HG02884 (cell line): ENCODE measurements around the gene OLIG1.

Experiments used
- ATAC-seq: cut with Tn5 transposase; IDR thresholded peaks from one replicate; pipeline ENCODE4 v1.9.1; 2021; ENCODE audit warnings: mild to moderate bottlenecking, moderate library complexity; ENCODE audit not compliant: unreplicated experiment

OLIG1 gene

DNA sequence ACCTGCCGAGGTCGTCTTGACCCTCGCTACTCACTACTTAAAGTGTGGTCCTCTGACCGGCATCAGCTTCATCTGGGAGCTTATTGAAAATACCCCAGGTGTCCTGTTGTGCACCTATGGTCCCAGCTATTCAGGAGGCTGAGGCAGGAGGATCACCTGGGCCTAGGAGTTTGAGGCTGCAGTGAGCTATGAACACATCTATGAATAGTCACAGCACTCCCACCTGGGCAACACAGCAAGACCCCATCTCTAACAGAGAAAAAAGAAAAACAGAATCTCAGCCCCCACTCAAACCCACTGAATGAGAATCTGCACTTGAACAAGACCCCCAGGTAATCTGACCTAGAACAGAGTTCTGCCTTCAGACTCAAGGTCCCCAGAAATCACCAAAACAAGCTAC is 8.7 kb upstream of the OLIG1 start:
- ATAC-seq = no peak

DNA sequence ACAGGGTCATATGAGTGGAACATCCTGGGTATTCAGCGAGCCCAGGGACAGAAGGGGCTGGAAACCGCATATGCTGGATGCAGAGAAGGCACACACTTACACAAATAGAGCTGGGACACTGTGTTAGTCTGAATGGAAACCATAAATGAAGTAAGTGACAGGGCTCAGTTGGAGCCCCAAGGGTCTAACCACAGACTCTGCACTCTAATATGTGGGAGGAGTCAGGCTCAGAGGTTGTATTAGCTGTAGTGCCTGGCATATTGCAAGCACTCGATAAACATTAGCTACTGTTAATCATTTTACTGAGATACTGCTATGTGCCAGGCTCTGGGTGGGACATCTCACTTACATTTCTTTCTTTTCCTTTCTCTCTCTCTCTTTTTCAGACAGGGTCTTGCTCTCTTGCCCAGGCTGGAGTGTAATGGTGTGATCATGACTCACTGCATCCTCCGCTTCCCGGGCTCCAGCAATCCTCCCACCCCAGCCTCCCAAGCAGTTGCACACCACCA is 6.5 kb upstream of the OLIG1 start:
- no peak for ATAC-seq

DNA sequence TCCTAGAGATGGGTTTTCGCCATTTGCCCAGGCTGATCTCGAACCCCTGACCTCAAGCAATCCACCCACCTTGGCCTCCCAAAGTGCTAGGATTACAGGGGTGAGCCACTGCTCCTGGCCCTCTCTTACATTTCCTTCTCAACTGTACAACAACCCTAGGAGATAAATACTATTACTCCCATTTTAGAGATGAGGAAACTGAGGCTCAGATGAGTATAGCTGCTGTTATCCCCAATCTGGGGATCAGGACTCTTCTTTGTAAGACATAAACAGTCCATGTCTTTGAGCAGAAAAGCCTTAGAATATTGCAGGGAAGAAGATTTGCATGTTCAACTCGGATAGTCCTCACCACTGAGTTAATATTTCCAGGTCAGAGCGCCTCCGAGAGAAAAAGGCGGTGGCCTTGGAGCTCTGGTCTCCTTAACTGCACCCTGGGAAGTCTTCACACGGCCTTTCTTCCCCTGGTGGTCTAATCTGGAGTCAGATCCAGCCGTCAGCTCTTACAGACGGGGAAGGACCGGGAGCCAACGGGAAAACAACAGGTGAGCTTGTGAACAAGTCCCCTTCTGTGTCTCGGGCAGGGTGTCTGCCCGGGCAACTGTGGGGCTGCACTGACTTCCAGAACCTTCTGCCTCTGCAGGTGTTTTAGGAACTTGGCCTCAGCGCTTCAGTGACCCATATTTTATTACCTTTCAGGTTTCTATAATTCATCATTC is 5.9 kb upstream of the OLIG1 start:
- no peak for ATAC-seq

DNA sequence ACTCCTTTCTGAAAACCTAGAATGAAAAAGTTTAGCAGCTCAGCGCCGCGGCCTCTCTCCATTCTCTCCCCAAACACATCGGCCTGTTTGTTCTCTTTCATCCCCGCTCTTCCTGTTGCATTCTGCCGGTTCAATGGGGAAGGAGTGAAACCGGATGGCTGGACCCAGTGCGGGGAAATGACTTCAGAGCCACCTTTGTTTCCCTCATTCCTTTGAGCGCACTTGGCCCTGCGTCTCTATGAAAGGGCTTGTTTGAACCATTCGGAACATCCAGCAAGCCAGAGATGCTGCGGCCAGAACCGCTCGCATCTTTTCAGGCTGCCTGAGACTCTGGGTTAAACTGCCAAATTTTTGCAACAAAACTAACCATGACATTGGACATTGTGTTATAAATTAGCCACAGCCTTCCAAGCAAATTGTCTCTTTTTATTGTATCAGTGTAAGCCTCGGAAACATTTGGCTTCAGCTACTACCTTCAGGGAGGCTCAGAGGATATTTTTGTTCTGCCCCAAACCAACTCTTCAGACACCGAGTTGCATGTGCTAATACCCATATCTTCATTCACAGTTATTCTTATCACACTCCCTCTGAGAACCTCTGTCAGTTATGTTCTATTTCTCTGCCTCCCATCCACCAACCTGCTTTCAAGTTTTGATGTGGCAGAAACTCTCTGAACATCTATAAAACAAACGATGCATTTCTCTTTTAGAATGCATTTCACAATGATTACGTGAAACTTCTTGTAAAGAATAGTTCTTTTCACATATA is 5.1 kb upstream of the OLIG1 start:
- ATAC-seq = no peak

DNA sequence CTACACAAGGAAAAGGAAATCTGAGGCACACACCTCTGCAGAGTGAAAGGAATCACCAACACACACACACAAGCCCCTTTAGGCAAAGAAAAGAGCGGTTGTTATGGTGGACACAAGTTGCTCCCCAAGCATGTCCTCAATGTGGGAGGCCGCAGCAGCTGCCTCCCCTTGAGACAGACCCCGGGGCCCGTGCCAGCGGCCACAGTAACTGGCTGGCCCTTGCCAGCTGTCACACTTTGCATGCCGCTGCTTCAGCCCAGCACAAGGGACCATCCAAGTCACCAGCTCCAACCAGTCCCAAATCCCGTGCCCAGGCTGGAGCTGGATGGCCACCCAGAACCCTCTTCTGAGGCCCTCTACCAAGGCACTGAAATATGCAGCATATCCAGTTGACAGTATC is 2.9 kb upstream of the OLIG1 start:
- ATAC-seq = no peak

DNA sequence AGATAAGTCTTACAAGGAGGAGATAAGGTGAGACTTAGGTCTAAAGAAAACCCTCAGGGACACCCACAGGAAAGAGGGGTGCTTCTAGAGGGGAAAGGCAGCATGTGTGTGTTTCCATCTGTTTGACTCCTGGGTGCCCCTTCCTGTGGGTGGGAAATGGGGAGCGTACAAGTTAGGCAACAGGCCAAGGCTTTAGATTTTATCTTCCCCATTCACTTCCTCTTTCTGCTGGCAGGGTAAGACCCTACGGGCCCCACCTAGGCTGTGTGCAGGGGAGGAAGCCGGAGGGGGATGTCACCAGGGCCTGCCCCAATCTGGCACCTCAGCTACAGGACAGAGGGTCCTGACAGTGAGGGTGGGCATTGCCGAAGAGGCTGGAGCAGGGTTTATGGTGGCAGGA is 2.5 kb upstream of the OLIG1 start:
- no peak for ATAC-seq

DNA sequence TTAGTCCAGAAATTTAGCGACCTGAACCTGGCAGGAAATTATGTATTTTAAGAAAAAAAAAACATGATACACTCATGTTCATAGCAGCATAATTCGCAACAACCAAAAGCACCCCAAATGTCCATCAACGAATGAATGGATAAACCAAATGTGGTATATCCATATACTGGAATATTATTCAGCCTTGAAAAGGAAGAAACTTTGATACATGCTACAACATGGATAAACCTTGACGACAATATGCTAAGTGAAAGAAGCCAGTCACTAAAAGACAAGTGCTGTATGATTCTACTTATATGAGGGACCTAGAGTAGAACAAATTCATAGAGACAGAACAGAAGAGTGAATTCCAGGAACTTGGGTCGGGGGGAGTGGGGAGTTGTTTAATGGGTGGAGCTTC is 698 bp upstream of the OLIG1 start:
- no peak for ATAC-seq

DNA sequence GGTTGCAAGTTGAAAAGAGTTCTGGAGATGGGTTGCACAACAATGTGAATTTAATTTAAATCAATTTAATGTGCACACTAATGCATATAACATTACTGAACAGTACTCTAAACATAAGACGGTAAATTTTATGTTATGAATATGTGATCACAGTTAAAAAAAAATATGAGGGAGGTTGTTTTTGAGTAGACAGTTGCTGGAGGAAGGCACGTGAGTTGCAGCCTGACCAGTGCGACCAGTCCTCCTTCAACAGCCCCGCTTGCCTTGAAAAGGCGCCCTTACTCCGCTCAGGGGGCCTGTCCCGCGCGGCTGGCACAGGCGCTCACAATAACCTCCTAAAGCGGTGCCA is 322 bp upstream of the OLIG1 start:
- ATAC-seq = no peak

DNA sequence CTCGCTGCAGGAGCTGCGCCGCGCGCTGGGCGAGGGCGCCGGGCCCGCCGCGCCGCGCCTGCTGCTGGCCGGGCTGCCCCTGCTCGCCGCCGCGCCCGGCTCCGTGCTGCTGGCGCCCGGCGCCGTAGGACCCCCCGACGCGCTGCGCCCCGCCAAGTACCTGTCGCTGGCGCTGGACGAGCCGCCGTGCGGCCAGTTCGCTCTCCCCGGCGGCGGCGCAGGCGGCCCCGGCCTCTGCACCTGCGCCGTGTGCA is 730 bp downstream of the OLIG1 start:
- ATAC-seq = no peak

DNA sequence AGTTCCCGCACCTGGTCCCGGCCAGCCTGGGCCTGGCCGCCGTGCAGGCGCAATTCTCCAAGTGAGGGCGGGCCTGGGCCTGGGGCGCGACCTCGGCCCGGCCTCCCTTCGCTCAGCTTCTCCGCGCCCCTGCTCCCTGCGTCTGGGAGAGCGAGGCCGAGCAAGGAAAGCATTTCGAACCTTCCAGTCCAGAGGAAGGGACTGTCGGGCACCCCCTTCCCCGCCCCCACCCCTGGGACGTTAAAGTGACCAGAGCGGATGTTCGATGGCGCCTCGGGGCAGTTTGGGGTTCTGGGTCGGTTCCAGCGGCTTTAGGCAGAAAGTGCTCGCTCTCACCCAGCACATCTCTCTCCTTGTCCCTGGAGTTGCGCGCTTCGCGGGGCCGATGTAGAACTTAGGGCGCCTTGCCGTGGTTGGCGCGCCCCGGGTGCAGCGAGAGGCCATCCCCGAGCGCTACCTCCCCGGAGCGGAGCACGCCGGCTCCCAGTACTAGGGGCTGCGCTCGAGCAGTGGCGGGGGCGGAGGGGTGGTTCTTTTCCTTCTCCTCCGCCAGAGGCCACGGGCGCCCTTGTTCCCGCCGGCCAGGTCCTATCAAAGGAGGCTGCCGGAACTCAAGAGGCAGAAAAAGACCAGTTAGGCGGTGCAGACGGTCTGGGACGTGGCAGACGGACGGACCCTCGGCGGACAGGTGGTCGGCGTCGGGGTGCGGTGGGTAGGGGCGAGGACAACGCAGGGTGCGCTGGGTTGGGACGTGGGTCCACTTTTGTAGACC is 1.2 kb downstream of the OLIG1 start:
- ATAC-seq = no peak

DNA sequence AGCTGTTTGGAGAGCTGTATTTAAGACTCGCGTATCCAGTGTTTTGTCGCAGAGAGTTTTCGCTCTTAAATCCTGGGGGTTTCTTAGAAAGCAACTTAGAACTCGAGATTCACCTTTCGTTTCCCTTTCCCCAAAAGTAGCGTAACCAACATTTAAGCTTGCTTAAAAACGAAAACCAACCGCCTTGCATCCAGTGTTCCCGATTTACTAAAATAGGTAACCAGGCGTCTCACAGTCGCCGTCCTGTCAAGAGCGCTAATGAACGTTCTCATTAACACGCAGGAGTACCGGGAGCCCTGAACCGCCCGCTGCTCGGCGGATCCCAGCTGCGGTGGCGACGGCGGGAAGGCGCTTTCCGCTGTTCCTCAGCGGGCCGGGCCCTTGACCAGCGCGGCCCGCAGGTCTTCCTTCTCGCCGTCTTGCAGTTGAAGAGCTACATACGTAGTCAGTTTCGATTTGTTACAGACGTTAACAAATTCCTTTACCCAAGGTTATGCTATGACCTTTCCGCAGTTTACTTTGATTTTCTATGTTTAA is 1.9 kb downstream of the OLIG1 start:
- ATAC-seq = no peak

DNA sequence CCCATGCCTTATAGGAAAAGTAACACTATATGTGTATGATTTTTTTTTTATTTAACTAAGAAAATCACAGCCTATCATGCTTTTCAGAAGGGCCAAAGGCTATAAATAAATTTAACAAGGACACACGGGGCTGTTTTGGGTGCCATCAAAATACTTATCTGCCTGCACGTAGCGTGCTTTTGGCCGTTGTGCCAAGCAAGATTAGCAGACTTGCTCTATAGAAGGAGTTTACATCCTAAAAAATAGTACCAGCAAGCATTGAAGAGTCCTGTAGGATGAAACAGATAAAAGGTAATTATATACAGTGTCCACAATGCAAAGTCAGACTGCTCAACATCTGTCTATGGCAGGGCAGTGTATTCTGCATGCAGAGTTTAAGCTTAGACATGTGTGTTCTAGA is 3.7 kb downstream of the OLIG1 start:
- ATAC-seq = no peak

DNA sequence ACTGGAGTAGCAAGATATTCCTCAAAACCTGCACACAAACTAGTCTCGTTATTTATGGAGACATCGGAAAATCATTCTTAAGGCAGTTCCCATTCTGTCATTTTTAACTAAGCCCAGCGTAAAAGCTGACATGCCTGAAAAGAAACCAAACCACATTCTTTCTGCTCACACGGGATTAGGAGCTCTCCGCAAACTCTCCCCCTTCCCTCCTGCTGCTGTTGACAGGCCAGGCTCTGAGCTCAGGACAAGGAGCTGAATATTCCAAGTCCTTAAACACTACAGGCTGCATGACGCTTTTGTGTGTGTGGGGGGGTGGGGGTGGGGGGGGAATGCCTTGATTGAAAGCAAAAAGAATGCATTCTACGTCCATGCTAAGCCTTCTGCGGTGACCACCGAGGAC is 5.2 kb downstream of the OLIG1 start:
- no peak for ATAC-seq

DNA sequence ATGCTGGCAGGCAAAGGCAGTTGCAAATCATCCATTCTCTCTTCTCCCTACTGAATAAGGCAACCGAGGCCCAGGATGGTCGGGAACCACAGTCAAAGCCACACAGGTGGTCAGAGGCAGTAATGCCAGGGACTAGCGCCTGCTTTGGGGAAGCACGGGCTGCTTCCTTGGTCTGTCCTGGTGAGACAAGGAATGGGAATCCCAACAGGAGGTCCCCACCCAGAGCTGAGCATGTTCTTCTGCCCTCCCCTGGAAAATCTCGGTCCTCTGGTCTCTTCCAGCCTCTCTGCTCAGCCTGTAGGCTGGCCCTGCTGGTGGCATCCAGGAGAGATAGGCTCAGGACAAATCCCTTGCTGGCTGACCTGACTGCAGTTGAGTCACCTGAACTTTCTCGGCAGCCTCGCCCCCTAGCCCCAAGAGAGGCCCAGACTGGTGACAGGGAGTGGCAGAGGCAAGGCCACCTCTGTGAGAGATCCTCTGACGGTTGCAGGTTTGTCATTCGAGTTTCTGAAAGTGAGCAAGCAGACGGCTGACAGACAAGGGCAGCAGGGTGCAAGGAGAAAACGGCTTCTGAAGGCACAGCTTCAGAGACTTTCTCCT is 5.8 kb downstream of the OLIG1 start:
- no peak for ATAC-seq

DNA sequence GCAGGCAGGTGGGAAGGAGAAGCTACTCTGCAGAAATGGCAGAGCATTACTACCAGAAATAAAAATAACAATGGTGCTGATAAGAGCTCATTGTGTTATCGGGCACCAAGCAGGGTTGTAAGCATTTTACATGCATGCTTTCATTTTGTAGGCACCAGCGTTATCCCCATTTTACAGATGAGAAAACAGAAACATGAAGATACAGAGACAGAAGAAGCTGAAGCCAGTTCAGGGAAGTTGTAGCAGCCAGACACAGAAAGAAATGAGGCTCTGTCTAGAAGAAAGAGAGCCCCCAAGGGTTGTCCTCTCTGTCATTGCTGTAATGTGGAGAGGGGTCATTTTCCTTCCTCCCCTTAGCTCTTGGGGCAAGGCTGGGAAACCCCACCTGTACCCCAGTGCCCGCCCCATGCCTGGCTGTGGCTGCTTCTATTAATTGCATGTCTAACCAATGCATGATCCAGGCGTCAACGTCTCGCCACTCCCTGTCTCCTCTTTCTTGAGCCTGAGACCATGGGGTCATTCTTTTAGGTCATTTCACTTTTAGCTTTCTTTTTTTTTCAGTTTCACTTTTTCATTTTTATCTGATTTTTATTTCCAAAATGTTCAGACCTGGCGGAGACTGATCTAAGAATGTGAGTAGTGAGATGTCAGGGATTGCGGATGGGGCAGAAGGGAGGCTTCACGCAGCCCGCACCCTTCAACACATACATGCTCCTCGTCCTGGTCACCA is 6.8 kb downstream of the OLIG1 start:
- no peak for ATAC-seq

DNA sequence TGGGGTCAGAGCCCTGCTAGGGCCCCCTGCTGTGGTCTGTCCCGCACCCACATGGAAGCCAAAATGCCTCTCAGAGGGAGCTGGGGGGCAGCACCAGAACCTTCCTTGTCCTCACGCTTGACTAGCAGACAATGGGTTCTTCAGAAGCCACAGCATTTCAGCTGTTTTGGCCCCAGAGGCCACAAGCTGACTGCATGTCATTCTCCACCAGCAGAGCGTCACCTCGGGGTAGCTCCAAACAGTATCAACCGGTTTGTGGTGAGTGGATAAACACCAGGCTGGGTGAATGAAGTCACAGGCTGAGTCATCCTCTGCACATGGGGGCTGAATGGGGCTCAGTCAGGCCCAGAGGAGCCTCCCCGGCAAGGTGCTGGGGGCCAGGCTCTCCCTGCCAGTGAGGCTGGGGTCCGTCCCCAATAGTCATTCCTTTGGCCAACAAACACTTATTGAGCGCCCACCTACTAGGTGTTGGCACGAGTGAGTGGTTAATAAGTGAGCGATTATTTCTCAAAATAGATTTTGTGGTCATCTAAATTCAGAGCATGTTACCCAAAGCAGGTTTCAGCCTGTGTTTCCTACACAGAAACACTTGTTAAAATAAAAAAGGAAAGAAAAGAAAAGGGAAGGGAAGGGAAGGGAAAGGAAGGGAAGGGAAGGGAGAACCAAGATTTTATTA is 9.1 kb downstream of the OLIG1 start:
- ATAC-seq = peak; percentile 99

DNA sequence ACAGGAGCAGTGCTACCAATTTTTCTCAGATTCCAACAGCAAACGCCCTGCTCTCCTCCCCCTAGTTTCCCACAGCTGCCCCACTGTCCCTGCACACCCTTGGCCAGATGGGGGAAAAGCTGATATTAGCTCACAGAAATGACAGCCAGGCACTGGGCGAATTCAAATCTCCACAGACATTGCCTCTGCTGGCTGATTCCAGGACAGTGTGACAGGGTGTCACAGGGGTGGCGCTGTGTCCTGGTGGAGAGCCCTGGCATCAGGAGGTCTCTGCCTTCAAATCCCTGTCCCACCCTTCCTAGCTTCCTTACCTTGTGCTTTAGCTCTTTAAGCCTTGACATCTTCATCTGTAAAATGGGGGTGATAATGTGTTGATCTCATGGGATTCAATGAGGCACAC is 10.4 kb downstream of the OLIG1 start:
- no peak for ATAC-seq

DNA sequence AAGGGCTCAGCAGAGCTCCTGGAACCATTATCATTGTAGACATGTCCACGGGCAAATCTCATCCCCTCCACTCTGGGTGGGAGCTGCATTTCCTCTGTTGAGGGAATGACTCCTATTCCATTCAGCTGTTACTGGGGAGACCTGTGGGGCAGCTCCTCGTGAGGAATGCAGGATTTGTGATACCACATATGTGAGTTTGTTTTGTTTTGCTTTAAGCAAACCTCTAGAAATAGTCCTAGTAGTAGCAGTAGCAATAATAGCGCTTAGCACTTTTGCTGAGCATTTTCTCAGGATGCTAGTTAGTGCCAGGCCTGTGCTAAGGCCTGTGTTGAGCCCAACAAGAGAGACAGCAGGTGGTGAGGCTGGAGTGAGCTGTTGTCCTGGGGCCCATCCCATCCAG is 10.8 kb downstream of the OLIG1 start:
- ATAC-seq = no peak

DNA sequence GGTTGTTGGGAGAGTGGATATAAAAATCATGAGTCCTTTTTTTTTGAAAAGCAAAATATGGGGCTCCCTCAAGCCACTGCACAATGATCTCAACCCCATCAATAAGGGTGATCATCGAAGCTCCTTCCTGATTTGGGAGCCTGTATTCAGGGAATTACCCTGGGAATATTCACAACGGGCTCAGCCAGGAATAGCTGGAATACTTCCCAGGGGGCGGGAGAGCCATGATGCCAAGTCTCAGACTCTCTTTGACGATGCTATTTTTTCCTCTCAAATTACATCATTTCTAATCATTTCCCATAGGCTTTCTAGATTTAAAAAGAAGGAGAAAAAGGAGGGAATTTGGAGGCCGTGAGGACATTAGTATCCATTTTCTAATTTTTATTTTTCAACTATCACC is 18.4 kb downstream of the OLIG1 start:
- no peak for ATAC-seq

DNA sequence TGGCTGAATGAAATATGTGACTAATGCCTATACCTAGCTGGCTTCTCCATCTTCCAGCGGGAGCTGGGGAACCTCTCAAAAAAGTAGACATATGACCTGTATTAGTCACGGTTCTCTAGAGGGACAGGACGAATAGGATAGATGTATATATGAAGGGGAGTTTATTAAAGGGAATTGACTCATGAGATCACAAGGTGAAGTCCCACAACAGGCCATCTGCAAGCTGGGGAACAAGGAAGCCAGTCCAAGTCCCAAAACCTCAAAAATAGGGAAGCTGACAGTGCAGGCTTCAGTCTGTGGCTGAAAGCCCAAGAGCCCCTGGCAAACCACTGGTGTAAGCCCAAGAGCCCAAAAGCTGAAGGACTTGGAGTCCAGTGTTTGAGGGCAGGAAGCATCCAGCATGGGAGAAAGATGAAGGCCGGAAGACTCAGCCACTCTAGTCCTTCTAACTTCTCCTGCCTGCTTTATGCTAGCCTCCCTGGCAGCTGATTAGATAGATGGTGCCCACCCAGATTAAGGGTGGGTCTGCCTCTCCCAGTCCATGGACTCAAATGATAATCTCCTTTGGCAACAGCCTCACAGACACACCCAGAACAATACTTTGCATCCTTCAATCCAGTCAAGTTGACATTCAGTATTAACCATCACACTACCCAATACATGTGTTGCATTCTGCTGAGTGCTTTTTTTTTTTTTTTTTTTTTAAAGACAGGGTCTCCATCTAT is 19.6 kb downstream of the OLIG1 start:
- no peak for ATAC-seq
